Loucy (cell line): Measurements from ENCODE around the gene ARHGAP31.

Experiments
- EZH2phosphoT487 ChIP-seq: fragments of 200-600 bp; IDR thresholded peaks from 2 replicates; pipeline ENCODE4 v1.6.1; 2018; ENCODE audit warnings: antibody characterized with exemption, mild to moderate bottlenecking, moderate library complexity, borderline replicate concordance
- TF ChIP-seq, protein P1 (sequence below): fragments of 200-600 bp; sonication (generic); conservative IDR thresholded peaks from 2 replicates; pipeline ENCODE4 v1.5.1; 2014; ENCODE audit warnings: mild to moderate bottlenecking, antibody characterized with exemption, low read length

DNA sequence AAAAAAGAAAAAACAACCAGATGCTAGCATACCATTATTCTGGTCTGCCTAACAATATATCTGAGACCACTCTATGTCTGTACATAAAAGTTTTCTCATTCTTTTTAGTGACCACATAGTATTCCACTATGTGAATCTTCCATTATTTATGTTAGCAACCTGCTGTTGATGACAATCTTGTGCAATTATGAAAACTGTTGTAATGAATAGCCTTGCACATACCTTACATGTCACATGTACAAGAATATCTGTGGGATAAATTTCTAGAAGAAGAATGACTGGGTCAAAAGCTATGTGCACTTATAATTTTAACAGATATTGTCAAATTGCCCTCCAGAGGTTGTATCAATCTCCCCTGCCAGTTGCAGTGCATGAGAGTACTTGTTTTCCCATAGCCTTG is 62.5 kb downstream of the ARHGAP31 start:
- TF ChIP-seq, protein P1, sequence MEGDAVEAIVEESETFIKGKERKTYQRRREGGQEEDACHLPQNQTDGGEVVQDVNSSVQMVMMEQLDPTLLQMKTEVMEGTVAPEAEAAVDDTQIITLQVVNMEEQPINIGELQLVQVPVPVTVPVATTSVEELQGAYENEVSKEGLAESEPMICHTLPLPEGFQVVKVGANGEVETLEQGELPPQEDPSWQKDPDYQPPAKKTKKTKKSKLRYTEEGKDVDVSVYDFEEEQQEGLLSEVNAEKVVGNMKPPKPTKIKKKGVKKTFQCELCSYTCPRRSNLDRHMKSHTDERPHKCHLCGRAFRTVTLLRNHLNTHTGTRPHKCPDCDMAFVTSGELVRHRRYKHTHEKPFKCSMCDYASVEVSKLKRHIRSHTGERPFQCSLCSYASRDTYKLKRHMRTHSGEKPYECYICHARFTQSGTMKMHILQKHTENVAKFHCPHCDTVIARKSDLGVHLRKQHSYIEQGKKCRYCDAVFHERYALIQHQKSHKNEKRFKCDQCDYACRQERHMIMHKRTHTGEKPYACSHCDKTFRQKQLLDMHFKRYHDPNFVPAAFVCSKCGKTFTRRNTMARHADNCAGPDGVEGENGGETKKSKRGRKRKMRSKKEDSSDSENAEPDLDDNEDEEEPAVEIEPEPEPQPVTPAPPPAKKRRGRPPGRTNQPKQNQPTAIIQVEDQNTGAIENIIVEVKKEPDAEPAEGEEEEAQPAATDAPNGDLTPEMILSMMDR = no peak
- no peak for TF ChIP-seq EZH2phosphoT487
